Measurements from ENCODE around the gene WDR72.

Gene WDR72

GRCh38 chr15:53527996-53528395 lies 231.5 kb downstream of the WDR72 start:
- DNase-seq: no peak

GRCh38 chr15:53525894-53526293 lies 233.6 kb downstream of the WDR72 start:
- DNase-seq: no peak

- DNase-seq: no peak
These were observed 236.5 kb downstream of the WDR72 start for GRCh38 chr15:53522991-53523390.

- DNase-seq: no peak
These were observed 238.5 kb downstream of the WDR72 start for GRCh38 chr15:53520996-53521395.

GRCh38 chr15:53513431-53513830 lies 246.0 kb downstream of the WDR72 start:
- DNase-seq: no peak

GRCh38 chr15:53512029-53512428 lies 247.4 kb downstream of the WDR72 start:
- no peak for DNase-seq

- DNase-seq: no peak
These were observed 248.3 kb downstream of the WDR72 start for GRCh38 chr15:53511175-53511574.

- DNase-seq: no peak
These were observed 253.1 kb downstream of the WDR72 start for GRCh38 chr15:53506370-53506769.

- no peak for DNase-seq
These were observed 260.5 kb downstream of the WDR72 start for GRCh38 chr15:53498996-53499395.

- DNase-seq: no peak
These were observed 269.1 kb downstream of the WDR72 start for GRCh38 chr15:53490341-53490740.

GRCh38 chr15:53482055-53482454 lies 277.4 kb downstream of the WDR72 start:
- no peak for DNase-seq

- DNase-seq: no peak
These were observed 281.3 kb downstream of the WDR72 start for GRCh38 chr15:53477981-53478766.

GRCh38 chr15:53473886-53474285 lies 285.6 kb downstream of the WDR72 start:
- DNase-seq: no peak

GRCh38 chr15:53473435-53473834 lies 286.0 kb downstream of the WDR72 start:
- DNase-seq: no peak

- no peak for DNase-seq
These were observed 286.6 kb downstream of the WDR72 start for GRCh38 chr15:53472883-53473282.

GRCh38 chr15:53472210-53472609 lies 287.3 kb downstream of the WDR72 start:
- DNase-seq: no peak

GRCh38 chr15:53470743-53471142 lies 288.7 kb downstream of the WDR72 start:
- no peak for DNase-seq

- DNase-seq: no peak
These were observed 290.0 kb downstream of the WDR72 start for GRCh38 chr15:53469422-53469821.

Data from fibroblast of skin of right quadriceps (primary cell).